ENCODE data around the gene U2AF1L4. TPM values are rescaled to one million over a fixed set of nuclear protein-coding genes. Genes with fewer than 3 reads are reported as not detected.

The U2AF1L4 gene
- polyA plus RNA-seq, 3 donors = 6.2 to 140 (median 8.7) TPM

GRCh38 chr19:35746087-35746462, 857 bp upstream of the U2AF1L4 start:
- H3K79me2 ChIP-seq (ENCODE audit: insufficient read depth, low read length) = peaks cover 56% of the 10 kb centered on the region
- peaks cover 0 to 3% (median 0%) of the 10 kb centered on the region in 3 donors for H3K27me3 Mint-ChIP-seq (ENCODE audit: low read depth in 3 of 3)
- H3K9ac ChIP-seq (ENCODE audit: insufficient read depth, low read length, poor library complexity, severe bottlenecking) = peak overlapping the region; percentile 97
- intact Hi-C loops (cut with micrococcal nuclease) = loop anchor here (5.0 to 10.0 kb wide), 8 partner anchors 101 to 1589 kb away; partner anchors contain the start of genes CAPNS1 (in 1 of the 2), COX6B1 (in 1 of the 2), ETV2 (in 1 of the 2) and HCST (in 1 of the 2)
- no peaks in the 10 kb centered on the region for H3K27me3 ChIP-seq (ENCODE audit: control insufficient read depth in 2 of 2, insufficient read depth in 2 of 2, low read length in 2 of 2)
- TF ChIP-seq CTCF (IDR thresholded peaks at IDR 0.05) = no peak
- no peaks in the 10 kb centered on the region for H3K9me3 Mint-ChIP-seq
- peak overlapping the region; percentile 95 for H3K4me3 Mint-ChIP-seq
- no peaks in the 10 kb centered on the region for H3K36me3 ChIP-seq (replicated peaks in 1 of 2; ENCODE audit: control insufficient read depth in 1 of 2, insufficient read depth in 2 of 2, low read length in 2 of 2)
- H3K36me3 Mint-ChIP-seq = peaks cover 9 to 14% of the 10 kb centered on the region in 2 donors
- peak overlapping the region; percentile 77 to 93 (median 92) for H3K4me3 ChIP-seq (replicated peaks in 1 of 3; ENCODE audit: low read depth in 2 of 3, low read length in 3 of 3)
- no peaks in the 10 kb centered on the region for H4K20me1 ChIP-seq (ENCODE audit: insufficient read depth, low read length)
- no peak for DNase-seq
- 0% methylated on average over 3 of the region's 4 CpGs for WGBS (ENCODE audit: insufficient coverage)
- H3K27ac ChIP-seq (ENCODE audit: low read depth in 1 of 2, low read length in 2 of 2) = peak overlapping the region; percentile 97 to 98
- peak overlapping the region; percentile 100 for H3K27ac Mint-ChIP-seq
- peaks cover 51% of the 10 kb centered on the region for H3K4me1 Mint-ChIP-seq
- H3K9me3 ChIP-seq (replicated peaks in 1 of 2; ENCODE audit: control insufficient read depth in 1 of 2, insufficient read depth in 1 of 2, low read length in 2 of 2) = no peaks in the 10 kb centered on the region
- H3K4me2 ChIP-seq (replicated peaks; ENCODE audit: extremely low read depth, low read length, poor library complexity, severe bottlenecking) = peak overlapping the region; percentile 96
- peak overlapping the region; percentile 83 for H2AFZ ChIP-seq (ENCODE audit: insufficient read depth, low read depth, low read length, poor library complexity, severe bottlenecking)
- peaks cover 58 to 72% of the 10 kb centered on the region in 2 donors for H3K4me1 ChIP-seq (ENCODE audit: control insufficient read depth in 1 of 2, insufficient read depth in 2 of 2, low read length in 2 of 2)

- WGBS (ENCODE audit: insufficient coverage) = 11% methylated on average over 34 of the region's 41 CpGs
- H3K4me1 ChIP-seq (ENCODE audit: control insufficient read depth in 1 of 2, insufficient read depth in 2 of 2, low read length in 2 of 2) = peaks cover 64 to 82% of the 10 kb centered on the region in 2 donors
Measured at GRCh38 chr19:35744430-35745327, 539 bp downstream of the U2AF1L4 start.

More at GRCh38 chr19:35744430-35745327, 539 bp downstream of the U2AF1L4 start:
- peaks cover 55% of the 10 kb centered on the region for H3K4me1 Mint-ChIP-seq
- H3K9me3 ChIP-seq (replicated peaks in 1 of 2; ENCODE audit: control insufficient read depth in 1 of 2, insufficient read depth in 1 of 2, low read length in 2 of 2) = no peaks in the 10 kb centered on the region
- peaks cover 9 to 14% of the 10 kb centered on the region in 2 donors for H3K36me3 Mint-ChIP-seq
- peak overlapping the region; percentile 95 to 99 for H3K4me3 Mint-ChIP-seq
- H2AFZ ChIP-seq (ENCODE audit: insufficient read depth, low read depth, low read length, poor library complexity, severe bottlenecking) = peak overlapping the region; percentile 83
- no peaks in the 10 kb centered on the region for H3K27me3 Mint-ChIP-seq (ENCODE audit: low read depth in 3 of 3)
- peak; percentile 17 for TF ChIP-seq CTCF (IDR thresholded peaks at IDR 0.05)
- peak; percentile 94 to 95 (median 94) for DNase-seq
- no peaks in the 10 kb centered on the region for H3K27me3 ChIP-seq (ENCODE audit: control insufficient read depth in 2 of 2, insufficient read depth in 2 of 2, low read length in 2 of 2)
- intact Hi-C loops (cut with micrococcal nuclease) = loop anchor here (2.0 to 10.0 kb wide), 10 partner anchors 33 to 1590 kb away; partner anchors contain the start of genes ARHGAP33 (in 1 of the 2), CAPNS1 (in 1 of the 2), COX6B1 (in 1 of the 2) and ETV2 (in 1 of the 2)
- peak overlapping the region; percentile 100 for H3K27ac Mint-ChIP-seq
- H3K4me2 ChIP-seq (replicated peaks; ENCODE audit: extremely low read depth, low read length, poor library complexity, severe bottlenecking) = peak overlapping the region; percentile 96
- peak overlapping the region; percentile 97 to 98 for H3K27ac ChIP-seq (ENCODE audit: low read depth in 1 of 2, low read length in 2 of 2)
- no peaks in the 10 kb centered on the region for H3K36me3 ChIP-seq (replicated peaks in 1 of 2; ENCODE audit: control insufficient read depth in 1 of 2, insufficient read depth in 2 of 2, low read length in 2 of 2)
- peak overlapping the region; percentile 77 to 93 (median 92) for H3K4me3 ChIP-seq (replicated peaks in 1 of 3; ENCODE audit: low read depth in 2 of 3, low read length in 3 of 3)
- peaks cover 59% of the 10 kb centered on the region for H3K79me2 ChIP-seq (ENCODE audit: insufficient read depth, low read length)
- peak overlapping the region; percentile 97 for H3K9ac ChIP-seq (ENCODE audit: insufficient read depth, low read length, poor library complexity, severe bottlenecking)
- H4K20me1 ChIP-seq (ENCODE audit: insufficient read depth, low read length) = peaks cover 6% of the 10 kb centered on the region
- no peaks in the 10 kb centered on the region for H3K9me3 Mint-ChIP-seq

All from CD14-positive monocyte (primary cell).